ENCODE measurements around the gene CEMIP. TPM values are rescaled to one million over a fixed set of nuclear protein-coding genes. Genes with fewer than 3 reads are reported as not detected.

Gene CEMIP
- total RNA-seq, 1 donor from 2014 or later, result 3.6 TPM

DNA sequence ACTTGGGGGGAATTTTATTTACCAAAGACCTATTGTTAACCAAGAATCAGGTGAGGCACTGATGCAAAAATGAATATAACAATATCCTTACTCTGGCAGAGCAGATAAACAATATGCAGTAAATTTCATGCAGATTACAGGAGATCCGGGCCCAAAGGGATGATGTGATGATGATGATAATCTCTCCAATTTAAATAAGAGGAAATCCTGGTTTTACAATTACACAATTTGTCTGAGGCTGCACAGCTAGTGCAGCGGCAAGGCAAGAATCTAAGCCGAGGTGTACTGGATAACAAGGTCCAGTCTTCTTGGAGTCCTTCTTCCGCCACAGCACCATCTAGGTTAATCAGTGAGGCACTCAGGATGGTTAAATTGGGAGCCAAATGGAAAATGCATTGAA, 212.8 kb downstream of the CEMIP start:
- no peak overlapping the region for H2AFZ ChIP-seq (ENCODE audit: low read depth, low read length)
- TF ChIP-seq, protein P1, sequence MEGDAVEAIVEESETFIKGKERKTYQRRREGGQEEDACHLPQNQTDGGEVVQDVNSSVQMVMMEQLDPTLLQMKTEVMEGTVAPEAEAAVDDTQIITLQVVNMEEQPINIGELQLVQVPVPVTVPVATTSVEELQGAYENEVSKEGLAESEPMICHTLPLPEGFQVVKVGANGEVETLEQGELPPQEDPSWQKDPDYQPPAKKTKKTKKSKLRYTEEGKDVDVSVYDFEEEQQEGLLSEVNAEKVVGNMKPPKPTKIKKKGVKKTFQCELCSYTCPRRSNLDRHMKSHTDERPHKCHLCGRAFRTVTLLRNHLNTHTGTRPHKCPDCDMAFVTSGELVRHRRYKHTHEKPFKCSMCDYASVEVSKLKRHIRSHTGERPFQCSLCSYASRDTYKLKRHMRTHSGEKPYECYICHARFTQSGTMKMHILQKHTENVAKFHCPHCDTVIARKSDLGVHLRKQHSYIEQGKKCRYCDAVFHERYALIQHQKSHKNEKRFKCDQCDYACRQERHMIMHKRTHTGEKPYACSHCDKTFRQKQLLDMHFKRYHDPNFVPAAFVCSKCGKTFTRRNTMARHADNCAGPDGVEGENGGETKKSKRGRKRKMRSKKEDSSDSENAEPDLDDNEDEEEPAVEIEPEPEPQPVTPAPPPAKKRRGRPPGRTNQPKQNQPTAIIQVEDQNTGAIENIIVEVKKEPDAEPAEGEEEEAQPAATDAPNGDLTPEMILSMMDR (IDR thresholded peaks at IDR 0.05; ENCODE audit: insufficient read depth, low read depth, low read length), result no peak
- no peak for TF ChIP-seq EZH2 (IDR thresholded peaks at IDR 0.05; ENCODE audit: insufficient read depth, low read length)

DNA sequence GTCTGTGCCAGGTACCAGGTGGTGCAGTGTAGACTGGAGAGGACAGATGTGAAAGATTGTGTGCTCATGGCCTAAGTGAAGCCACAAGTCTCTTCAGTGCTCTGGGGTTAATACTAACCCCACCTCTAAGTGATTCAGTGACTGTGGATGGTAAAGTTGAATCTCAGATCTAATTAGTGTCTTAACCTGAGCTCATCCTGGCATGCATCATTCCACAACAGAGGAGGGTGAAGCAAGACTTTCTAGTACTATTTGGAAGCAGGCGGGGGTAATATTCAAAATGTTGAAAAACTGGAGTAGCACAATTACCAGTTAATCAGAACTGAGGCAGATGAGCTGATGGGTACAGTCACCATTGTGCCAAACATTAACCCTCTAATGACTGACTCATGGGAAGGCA, 213.3 kb downstream of the CEMIP start:
- Mint-ChIP-seq H3K27me3 (ENCODE audit: low read depth, unreplicated experiment) (peaks cover 2% of the 10 kb centered on the region), H3K4me3 (ENCODE audit: unreplicated experiment) (no peak overlapping the region), H3K27ac (ENCODE audit: unreplicated experiment) (no peak overlapping the region), H3K4me1 (ENCODE audit: low read depth, unreplicated experiment) (peaks cover 12% of the 10 kb centered on the region), H3K36me3 (ENCODE audit: low read depth, unreplicated experiment) (no peaks in the 10 kb centered on the region), H3K9me3 (ENCODE audit: unreplicated experiment) (peaks cover 2% of the 10 kb centered on the region)
- FAIRE-seq (no peak), DNase-seq (ENCODE audit: low read depth) (no peak)
- no peak overlapping the region for H3K4me2 ChIP-seq (ENCODE audit: low read length)
- peaks cover 15% of the 10 kb centered on the region for H4K20me1 ChIP-seq (ENCODE audit: insufficient read depth, low read length)
- H3K79me2 ChIP-seq (ENCODE audit: insufficient read depth, low read length), result peaks cover 22% of the 10 kb centered on the region
- TF ChIP-seq, protein P1 (IDR thresholded peaks at IDR 0.05; ENCODE audit: insufficient read depth, low read depth, low read length), result no peak
- TF ChIP-seq EZH2 (IDR thresholded peaks at IDR 0.05; ENCODE audit: insufficient read depth, low read length), result no peak
- no peaks in the 10 kb centered on the region for H3K36me3 ChIP-seq (ENCODE audit: insufficient read depth, low read length)
- H3K9me3 ChIP-seq (ENCODE audit: insufficient read depth, low read depth, low read length), result no peaks in the 10 kb centered on the region
- no peak overlapping the region for H3K4me3 ChIP-seq (ENCODE audit: insufficient read depth, low read depth, low read length)
- no peak overlapping the region for H2AFZ ChIP-seq (ENCODE audit: low read depth, low read length)
- H3K27ac ChIP-seq (ENCODE audit: low read depth, low read length), result no peak overlapping the region
- no peak overlapping the region for H3K9ac ChIP-seq (ENCODE audit: low read length)
- H3K4me1 ChIP-seq (ENCODE audit: insufficient read depth, low read length), result peaks cover 17% of the 10 kb centered on the region
- no peaks in the 10 kb centered on the region for H3K27me3 ChIP-seq (ENCODE audit: insufficient read depth, low read length)

More for the DNA sequence above, 212.8 kb downstream of the CEMIP start:
- H3K27me3 ChIP-seq (ENCODE audit: insufficient read depth, low read length), result no peaks in the 10 kb centered on the region
- Mint-ChIP-seq H3K4me1 (ENCODE audit: low read depth, unreplicated experiment) (peaks cover 12% of the 10 kb centered on the region), H3K4me3 (ENCODE audit: unreplicated experiment) (no peak overlapping the region), H3K36me3 (ENCODE audit: low read depth, unreplicated experiment) (no peaks in the 10 kb centered on the region), H3K27ac (ENCODE audit: unreplicated experiment) (no peak overlapping the region), H3K27me3 (ENCODE audit: low read depth, unreplicated experiment) (peaks cover 2% of the 10 kb centered on the region), H3K9me3 (ENCODE audit: unreplicated experiment) (peaks cover under 1% of the 10 kb centered on the region)
- H3K9me3 ChIP-seq (ENCODE audit: insufficient read depth, low read depth, low read length), result no peaks in the 10 kb centered on the region
- no peak overlapping the region for H3K4me2 ChIP-seq (ENCODE audit: low read length)
- no peak overlapping the region for H3K4me3 ChIP-seq (ENCODE audit: insufficient read depth, low read depth, low read length)
- no peak overlapping the region for H3K9ac ChIP-seq (ENCODE audit: low read length)
- DNase-seq (ENCODE audit: low read depth), result no peak
- peaks cover 26% of the 10 kb centered on the region for H3K79me2 ChIP-seq (ENCODE audit: insufficient read depth, low read length)
- no peak overlapping the region for H3K27ac ChIP-seq (ENCODE audit: low read depth, low read length)
- peaks cover 17% of the 10 kb centered on the region for H3K4me1 ChIP-seq (ENCODE audit: insufficient read depth, low read length)
- no peak for FAIRE-seq
- peaks cover 18% of the 10 kb centered on the region for H4K20me1 ChIP-seq (ENCODE audit: insufficient read depth, low read length)
- no peaks in the 10 kb centered on the region for H3K36me3 ChIP-seq (ENCODE audit: insufficient read depth, low read length)

DNA sequence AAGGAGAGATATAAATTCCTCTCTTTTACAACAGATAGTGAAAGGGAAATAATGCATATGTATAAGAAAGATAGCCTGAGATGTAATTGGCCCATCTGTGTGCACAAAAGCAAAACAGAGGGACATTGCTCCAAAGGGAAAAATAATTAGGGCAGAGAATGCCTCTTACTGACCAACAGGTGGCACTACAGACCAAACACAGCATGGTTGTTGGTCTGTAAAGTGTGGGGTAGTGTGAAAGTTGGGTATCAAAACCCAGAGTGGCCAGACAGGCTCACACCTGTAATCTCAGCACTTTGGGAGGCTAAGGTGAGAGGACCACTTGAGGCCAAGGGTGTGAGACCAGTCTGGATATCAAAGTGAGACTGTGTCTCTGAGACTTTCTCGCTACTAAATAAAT, 217.1 kb downstream of the CEMIP start:
- FAIRE-seq (no peak), DNase-seq (ENCODE audit: low read depth) (no peak)
- TF ChIP-seq, protein P1 (IDR thresholded peaks at IDR 0.05; ENCODE audit: insufficient read depth, low read depth, low read length), result peak; percentile 26
- TF ChIP-seq EZH2 (IDR thresholded peaks at IDR 0.05; ENCODE audit: insufficient read depth, low read length), result no peak
- no peaks in the 10 kb centered on the region for H4K20me1 ChIP-seq (ENCODE audit: insufficient read depth, low read length)
- peaks cover 9% of the 10 kb centered on the region for H3K79me2 ChIP-seq (ENCODE audit: insufficient read depth, low read length)
- H3K9me3 ChIP-seq (ENCODE audit: insufficient read depth, low read depth, low read length), result no peaks in the 10 kb centered on the region
- H3K4me1 ChIP-seq (ENCODE audit: insufficient read depth, low read length), result no peaks in the 10 kb centered on the region
- no peak overlapping the region for H3K9ac ChIP-seq (ENCODE audit: low read length)
- no peaks in the 10 kb centered on the region for H3K36me3 ChIP-seq (ENCODE audit: insufficient read depth, low read length)
- H3K4me3 Mint-ChIP-seq (ENCODE audit: unreplicated experiment), result no peak overlapping the region
- no peak overlapping the region for H3K27ac Mint-ChIP-seq (ENCODE audit: unreplicated experiment)
- no peak overlapping the region for H2AFZ ChIP-seq (ENCODE audit: low read depth, low read length)
- H3K27me3 ChIP-seq (ENCODE audit: insufficient read depth, low read length), result no peaks in the 10 kb centered on the region
- H3K4me1 Mint-ChIP-seq (ENCODE audit: low read depth, unreplicated experiment), result no peaks in the 10 kb centered on the region
- H3K9me3 Mint-ChIP-seq (ENCODE audit: unreplicated experiment), result peaks cover 2% of the 10 kb centered on the region
- no peak overlapping the region for H3K27ac ChIP-seq (ENCODE audit: low read depth, low read length)
- peaks cover 2% of the 10 kb centered on the region for H3K27me3 Mint-ChIP-seq (ENCODE audit: low read depth, unreplicated experiment)
- no peak overlapping the region for H3K4me3 ChIP-seq (ENCODE audit: insufficient read depth, low read depth, low read length)
- no peaks in the 10 kb centered on the region for H3K36me3 Mint-ChIP-seq (ENCODE audit: low read depth, unreplicated experiment)
- H3K4me2 ChIP-seq (ENCODE audit: low read length), result no peak overlapping the region
